ENCODE data around the gene MRPL27. TPM values are rescaled to one million over a fixed set of nuclear protein-coding genes. Genes with fewer than 3 reads are reported as not detected.

The MRPL27 gene
- total and polyA plus RNA-seq, 2 of the 4 experiments (the other 2 are of a cell fraction): 176 to 202 TPM

DNA sequence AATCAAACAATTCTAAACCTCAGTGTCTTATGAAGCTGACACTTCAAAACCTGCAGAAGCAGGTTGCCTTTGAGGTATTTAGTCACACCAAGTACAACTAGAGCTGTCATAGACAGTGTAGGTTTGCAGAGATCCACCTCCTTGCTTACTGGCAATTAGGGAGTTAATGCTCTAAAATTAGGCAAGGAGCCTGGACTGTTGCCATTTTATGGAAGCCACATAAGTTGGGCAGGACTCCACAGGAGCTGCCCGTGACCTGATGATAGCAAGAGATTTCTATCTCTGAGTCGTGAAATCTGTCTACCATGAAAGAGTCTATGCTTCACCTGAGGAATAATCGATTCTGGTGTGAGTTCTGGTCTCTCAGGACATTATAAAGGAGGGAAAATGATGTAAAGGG lies 8.9 kb upstream of the MRPL27 start:
- H2BK5ac ChIP-seq (ENCODE audit: low read depth, low read length, poor library complexity, severe bottlenecking): no peak overlapping the region
- no peak overlapping the region for H2BK120ac ChIP-seq (ENCODE audit: low read depth, low read length)
- H2BK20ac ChIP-seq (ENCODE audit: low read depth, low read length): no peak overlapping the region
- in situ Hi-C loops (cut with MboI; ENCODE audit: low sequenced_read_pairs): no loop called here
- BruUV-seq (replicated peaks): TSS peak; percentile 89
- H3K27ac ChIP-seq (ENCODE audit: insufficient read depth, low read length): no peak overlapping the region
- H3K9me1 ChIP-seq (ENCODE audit: insufficient read depth, low read length): no peaks in the 10 kb centered on the region
- no CpG with 5 or more reads among the region's 3 CpGs for WGBS, 2 experiments (ENCODE audit: extremely low coverage in 2 of 2, insufficient read length in 1 of 2)
- no peak overlapping the region for H3K14ac ChIP-seq (replicated peaks; ENCODE audit: low read depth, low read length)
- intact Hi-C loops (cut with micrococcal nuclease): no loop called here
- no peak for ATAC-seq (ENCODE audit: low read depth)
- H3K9me3 ChIP-seq (ENCODE audit: control insufficient read depth, insufficient read depth, low read length): no peaks in the 10 kb centered on the region
- H3K4me1 ChIP-seq (ENCODE audit: control insufficient read depth, insufficient read depth, low read length): no peaks in the 10 kb centered on the region
- no peak overlapping the region for H3K9ac ChIP-seq (ENCODE audit: low read depth, low read length)
- H2AFZ ChIP-seq (replicated peaks; ENCODE audit: low read length, poor library complexity): no peak overlapping the region
- H4K5ac ChIP-seq (ENCODE audit: low read depth, low read length): no peak overlapping the region
- no peak overlapping the region for H3K18ac ChIP-seq (ENCODE audit: low read depth, low read length)
- no peak overlapping the region for H3K4me3 ChIP-seq (ENCODE audit: insufficient read depth, low read depth, low read length)
- no peak overlapping the region for H4K8ac ChIP-seq (ENCODE audit: low read depth in 2 of 2, low read length in 2 of 2)
- H3K79me1 ChIP-seq (ENCODE audit: low read depth in 1 of 2, low read length in 2 of 2): peaks cover 19 to 41% of the 10 kb centered on the region in 2 experiments; a peak in 3 of 4 replicates
- H3K23ac ChIP-seq (ENCODE audit: low read depth, low read length): no peak overlapping the region
- H3K36me3 ChIP-seq (ENCODE audit: control insufficient read depth, insufficient read depth, low read length): peaks cover 60% of the 10 kb centered on the region
- no peak for DNase-seq
- peaks cover 34% of the 10 kb centered on the region for H4K20me1 ChIP-seq (ENCODE audit: insufficient read depth, low read length)
- no peak overlapping the region for H2AK5ac ChIP-seq (ENCODE audit: low read depth, low read length)
- ChIA-PET POLR2A (ENCODE audit: unreplicated experiment) (interaction anchor here (1.2 kb wide), 1 partner anchor 14 kb away, joined by 3 read pairs; no protein-coding TSS in a partner anchor), CTCF (no interaction called here)
- H3K4me2 ChIP-seq (ENCODE audit: low read depth, low read length): no peak overlapping the region
- H4K91ac ChIP-seq (ENCODE audit: insufficient read depth, low read depth, low read length): no peak overlapping the region
- dilution Hi-C loops (cut with HindIII; ENCODE audit: low sequenced_read_pairs, unreplicated experiment): no loop called here
- H3K27me3 ChIP-seq (ENCODE audit: control insufficient read depth, insufficient read depth, low read length): no peaks in the 10 kb centered on the region
- TF ChIP-seq USF2 (IDR thresholded peaks at IDR 0.05; ENCODE audit: low read depth, low read length): no peak
- TF ChIP-seq CHD1 (IDR thresholded peaks at IDR 0.05; ENCODE audit: low read depth, low read length): no peak
- TF ChIP-seq MXI1 (IDR thresholded peaks at IDR 0.05; ENCODE audit: borderline replicate concordance, low read depth, low read length): no peak
- TF ChIP-seq FOS (IDR thresholded peaks at IDR 0.05; ENCODE audit: low read depth, low read length): no peak
- no peak for TF ChIP-seq CTCF (conservative IDR thresholded peaks at IDR 0.05; ENCODE audit: low read depth, low read length)
- no peak for TF ChIP-seq MAFK (IDR thresholded peaks at IDR 0.05; ENCODE audit: low read depth, low read length)
- TF ChIP-seq RCOR1 (IDR thresholded peaks at IDR 0.05; ENCODE audit: insufficient replicate concordance, low read length): no peak
- no peak for TF ChIP-seq POLR2A (IDR thresholded peaks at IDR 0.05; ENCODE audit: low read depth, low read length)
- TF ChIP-seq SMC3 (IDR thresholded peaks at IDR 0.05; ENCODE audit: low read depth, low read length): no peak
- TF ChIP-seq CEBPB (IDR thresholded peaks at IDR 0.05; ENCODE audit: low read depth, low read length): no peak
- TF ChIP-seq, protein P1, sequence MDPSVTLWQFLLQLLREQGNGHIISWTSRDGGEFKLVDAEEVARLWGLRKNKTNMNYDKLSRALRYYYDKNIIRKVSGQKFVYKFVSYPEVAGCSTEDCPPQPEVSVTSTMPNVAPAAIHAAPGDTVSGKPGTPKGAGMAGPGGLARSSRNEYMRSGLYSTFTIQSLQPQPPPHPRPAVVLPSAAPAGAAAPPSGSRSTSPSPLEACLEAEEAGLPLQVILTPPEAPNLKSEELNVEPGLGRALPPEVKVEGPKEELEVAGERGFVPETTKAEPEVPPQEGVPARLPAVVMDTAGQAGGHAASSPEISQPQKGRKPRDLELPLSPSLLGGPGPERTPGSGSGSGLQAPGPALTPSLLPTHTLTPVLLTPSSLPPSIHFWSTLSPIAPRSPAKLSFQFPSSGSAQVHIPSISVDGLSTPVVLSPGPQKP (IDR thresholded peaks at IDR 0.05; ENCODE audit: borderline replicate concordance, low read depth, low read length): no peak
- TF ChIP-seq BHLHE40 (IDR thresholded peaks at IDR 0.05; ENCODE audit: low read depth, low read length): no peak
- no peak for TF ChIP-seq MAZ (IDR thresholded peaks at IDR 0.05; ENCODE audit: borderline replicate concordance, low read depth, low read length)
- TF ChIP-seq NFE2L2 (IDR thresholded peaks at IDR 0.05; ENCODE audit: low read depth, low read length): no peak
- no peak overlapping the region for H3K4ac ChIP-seq (ENCODE audit: low read depth, low read length)
- no peak overlapping the region for H2BK15ac ChIP-seq (ENCODE audit: low read depth, low read length)
- no peak overlapping the region for H2AK9ac ChIP-seq (replicated peaks; ENCODE audit: low read depth, low read length, poor library complexity)
- H3K56ac ChIP-seq (ENCODE audit: extremely low read depth, insufficient read depth, low read length): no peak overlapping the region
